ENCODE results near the gene COL15A1. TPM values are rescaled to one million over a fixed set of nuclear protein-coding genes. Genes with fewer than 3 reads are reported as not detected.

Gene COL15A1
- total RNA-seq, 4 donors from 2014 or later, result 8.0 to 15.2 (median 12.8) TPM

GRCh38 chr9:98967257-98967656 is 23.6 kb downstream of the COL15A1 start:
- no peak for DNase-seq
- TF ChIP-seq POLR2A (IDR thresholded peaks at IDR 0.05), result no peak
- TF ChIP-seq CTCF (IDR thresholded peaks at IDR 0.05), result no peak
- H3K27me3 ChIP-seq, result no peaks in the 10 kb centered on the region
- H3K27ac ChIP-seq, result no peak overlapping the region
- intact Hi-C loops (cut with DNase I), result no loop called here
- no peaks in the 10 kb centered on the region for H3K4me1 ChIP-seq
- no peaks in the 10 kb centered on the region for H3K36me3 ChIP-seq
- H3K9me3 ChIP-seq, result no peaks in the 10 kb centered on the region
- WGBS, 2 donors, result 92 to 96% methylated on average over 3 to 4 of the region's 4 CpGs
- no peak overlapping the region for H3K4me3 ChIP-seq (replicated peaks in 1 of 3)

GRCh38 chr9:98967680-98968079 is 24.0 kb downstream of the COL15A1 start:
- H3K4me1 ChIP-seq, result no peaks in the 10 kb centered on the region
- TF ChIP-seq POLR2A (IDR thresholded peaks at IDR 0.05) (no peak), CTCF (IDR thresholded peaks at IDR 0.05) (no peak)
- H3K27ac ChIP-seq, result no peak overlapping the region
- intact Hi-C loops (cut with DNase I), result no loop called here
- H3K36me3 ChIP-seq, result no peaks in the 10 kb centered on the region
- no peaks in the 10 kb centered on the region for H3K27me3 ChIP-seq
- 92 to 100% methylated on average over 3 to 4 of the region's 4 CpGs for WGBS, 2 donors
- no peaks in the 10 kb centered on the region for H3K9me3 ChIP-seq
- no peak overlapping the region for H3K4me3 ChIP-seq (replicated peaks in 1 of 3)
- DNase-seq, result no peak

- no peak overlapping the region for H3K4me3 ChIP-seq (replicated peaks in 1 of 3)
- no peaks in the 10 kb centered on the region for H3K27me3 ChIP-seq
- H3K27ac ChIP-seq, result no peak overlapping the region
- intact Hi-C loops (cut with DNase I), result no loop called here
- no peak for TF ChIP-seq POLR2A (IDR thresholded peaks at IDR 0.05)
- no peak for TF ChIP-seq CTCF (IDR thresholded peaks at IDR 0.05)
- H3K9me3 ChIP-seq, result no peaks in the 10 kb centered on the region
- 79 to 88% methylated on average over 6 of the region's 6 CpGs for WGBS, 2 donors
- no peak for DNase-seq
- H3K36me3 ChIP-seq, result no peaks in the 10 kb centered on the region
- H3K4me1 ChIP-seq, result peaks cover 0 to under 1% of the 10 kb centered on the region in 2 donors
Observed at GRCh38 chr9:98968601-98969337, 25.1 kb downstream of the COL15A1 start.

- WGBS, 2 donors, result 96% methylated on average over 7 of the region's 7 CpGs
Observed at GRCh38 chr9:98970532-98971041, 26.9 kb downstream of the COL15A1 start.

More at GRCh38 chr9:98970532-98971041, 26.9 kb downstream of the COL15A1 start:
- TF ChIP-seq CTCF (IDR thresholded peaks at IDR 0.05) (no peak), POLR2A (IDR thresholded peaks at IDR 0.05) (no peak)
- Histone ChIP-seq H3K27ac (no peak overlapping the region), H3K4me3 (replicated peaks in 1 of 3) (no peak overlapping the region), H3K4me1 (peaks cover 6 to 18% of the 10 kb centered on the region in 2 donors), H3K36me3 (no peaks in the 10 kb centered on the region), H3K27me3 (no peaks in the 10 kb centered on the region), H3K9me3 (no peaks in the 10 kb centered on the region)
- DNase-seq, result no peak
- intact Hi-C loops (cut with DNase I), result no loop called here
